ENCODE results near the gene GSG1L. TPM values are rescaled to one million over a fixed set of nuclear protein-coding genes. Genes with fewer than 3 reads are reported as not detected.
"Not testable (repeated sequence)": the region's sequence is repeated elsewhere in the genome, so short reads cannot be mapped to it uniquely, and the experiment has no call there.

The GSG1L gene
- total RNA-seq, 1 donor from 2014 or later, result not detected

DNA sequence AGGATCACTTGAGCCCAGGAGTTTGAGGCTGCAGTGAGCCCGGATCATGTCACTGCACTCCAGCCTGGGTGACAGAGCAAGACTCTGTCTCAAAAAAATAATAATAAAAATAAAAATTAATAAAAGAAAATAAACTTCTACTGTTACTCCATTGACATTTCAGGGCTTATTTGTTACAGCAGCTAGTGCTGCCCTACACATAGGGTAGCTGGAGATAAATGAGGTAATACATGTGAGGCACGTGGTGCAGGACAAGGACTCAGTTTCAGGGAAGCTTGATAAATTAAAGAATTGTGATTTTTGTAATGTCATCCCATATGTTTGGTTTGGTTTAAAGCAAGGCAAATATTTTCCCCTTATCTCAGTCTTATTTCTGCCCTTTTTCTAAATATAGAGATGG lies 80.3 kb downstream of the GSG1L start:
- no peak for DNase-seq
- Mint-ChIP-seq H3K4me1 (no peaks in the 10 kb centered on the region), H3K36me3 (ENCODE audit: low read depth) (no peaks in the 10 kb centered on the region), H3K9me3 (peaks cover 4% of the 10 kb centered on the region), H3K27me3 (no peaks in the 10 kb centered on the region), H3K27ac (no peak overlapping the region), H3K4me3 (no peak overlapping the region)
- intact Hi-C loops (cut with micrococcal nuclease), result no loop called here

- no peak for DNase-seq
- H3K36me3 Mint-ChIP-seq (ENCODE audit: low read depth), result no peaks in the 10 kb centered on the region
- intact Hi-C loops (cut with micrococcal nuclease), result no loop called here
Observed at GRCh38 chr16:27982184-27982583, 81.3 kb downstream of the GSG1L start.

GRCh38 chr16:27980919-27981700 lies 82.4 kb downstream of the GSG1L start:
- no peaks in the 10 kb centered on the region for H3K4me1 Mint-ChIP-seq

More at GRCh38 chr16:27982184-27982583, 81.3 kb downstream of the GSG1L start:
- H3K9me3 Mint-ChIP-seq, result peaks cover 4% of the 10 kb centered on the region
- no peaks in the 10 kb centered on the region for H3K27me3 Mint-ChIP-seq
- no peaks in the 10 kb centered on the region for H3K4me1 Mint-ChIP-seq
- no peak overlapping the region for H3K4me3 Mint-ChIP-seq
- H3K27ac Mint-ChIP-seq, result no peak overlapping the region

GRCh38 chr16:27980076-27980775 lies 83.3 kb downstream of the GSG1L start:
- H3K36me3 Mint-ChIP-seq (ENCODE audit: low read depth), result no peaks in the 10 kb centered on the region
- no peaks in the 10 kb centered on the region for H3K27me3 Mint-ChIP-seq
- H3K27ac Mint-ChIP-seq, result no peak overlapping the region
- DNase-seq, result no peak
- peaks cover 4% of the 10 kb centered on the region for H3K9me3 Mint-ChIP-seq
- intact Hi-C loops (cut with micrococcal nuclease), result no loop called here
- H3K4me1 Mint-ChIP-seq, result no peaks in the 10 kb centered on the region
- no peak overlapping the region for H3K4me3 Mint-ChIP-seq

More at GRCh38 chr16:27980919-27981700, 82.4 kb downstream of the GSG1L start:
- intact Hi-C loops (cut with micrococcal nuclease), result no loop called here
- no peak overlapping the region for H3K27ac Mint-ChIP-seq
- no peak for DNase-seq
- H3K36me3 Mint-ChIP-seq (ENCODE audit: low read depth), result no peaks in the 10 kb centered on the region
- peaks cover 4% of the 10 kb centered on the region for H3K9me3 Mint-ChIP-seq
- H3K4me3 Mint-ChIP-seq, result no peak overlapping the region
- H3K27me3 Mint-ChIP-seq, result no peaks in the 10 kb centered on the region

DNA sequence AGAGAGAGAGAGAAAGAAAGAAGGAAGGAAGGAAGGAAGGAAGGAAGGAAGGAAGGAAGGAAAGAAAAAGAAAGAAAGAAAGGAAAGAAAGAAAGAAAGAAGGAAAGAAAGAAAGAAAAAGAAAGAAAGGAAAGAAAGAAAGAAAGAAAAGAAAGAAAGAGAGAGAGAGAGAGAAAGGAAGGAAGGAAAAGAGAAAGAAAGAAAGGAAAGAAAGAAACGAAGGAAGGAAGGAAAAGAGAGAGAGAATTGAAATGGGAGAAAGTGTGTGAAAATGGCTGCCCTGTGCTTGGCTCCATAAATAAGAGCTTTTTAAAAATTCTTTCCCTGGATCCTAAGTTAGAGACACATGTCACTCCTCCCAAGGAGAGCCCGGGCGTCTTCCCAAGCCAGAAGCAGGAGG lies 83.8 kb downstream of the GSG1L start:
- DNase-seq; H3K4me1 Mint-ChIP-seq; intact Hi-C loops (cut with micrococcal nuclease): not testable (repeated sequence)

DNA sequence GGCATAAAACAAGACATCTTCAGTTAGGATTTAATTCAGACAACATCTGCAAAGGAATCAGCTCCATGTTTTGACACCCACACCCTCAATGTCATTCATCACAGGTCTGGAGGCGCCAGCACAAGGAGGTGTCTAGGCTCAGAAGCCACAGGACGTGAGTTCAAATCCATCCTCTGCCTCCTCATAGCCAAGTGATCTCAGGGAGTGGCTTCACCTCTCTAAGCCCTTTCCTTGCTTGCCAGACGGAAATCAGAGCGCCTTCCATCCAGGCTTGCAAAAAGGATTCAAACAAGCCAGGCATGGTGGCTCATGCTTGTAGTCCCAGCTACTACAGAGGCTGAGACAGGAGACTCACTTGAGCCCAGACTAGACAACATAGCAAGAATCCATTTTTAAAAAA lies 84.6 kb downstream of the GSG1L start:
- Mint-ChIP-seq H3K27me3 (no peaks in the 10 kb centered on the region), H3K27ac (no peak overlapping the region)
- intact Hi-C loops (cut with micrococcal nuclease), result no loop called here

More for the DNA sequence above, 83.8 kb downstream of the GSG1L start:
- H3K27ac Mint-ChIP-seq; H3K27me3 Mint-ChIP-seq; H3K9me3 Mint-ChIP-seq; H3K36me3 Mint-ChIP-seq (ENCODE audit: low read depth); H3K4me3 Mint-ChIP-seq: not testable (repeated sequence)

GRCh38 chr16:27977966-27978365 lies 85.5 kb downstream of the GSG1L start:
- H3K4me3 Mint-ChIP-seq, result no peak overlapping the region
- intact Hi-C loops (cut with micrococcal nuclease), result no loop called here
- no peaks in the 10 kb centered on the region for H3K27me3 Mint-ChIP-seq
- H3K4me1 Mint-ChIP-seq, result no peaks in the 10 kb centered on the region
- H3K27ac Mint-ChIP-seq, result no peak overlapping the region
- H3K9me3 Mint-ChIP-seq, result peaks cover 4% of the 10 kb centered on the region
- H3K36me3 Mint-ChIP-seq (ENCODE audit: low read depth), result no peaks in the 10 kb centered on the region
- DNase-seq, result no peak

More for the DNA sequence above, 84.6 kb downstream of the GSG1L start:
- no peak for DNase-seq
- peaks cover 4% of the 10 kb centered on the region for H3K9me3 Mint-ChIP-seq
- no peaks in the 10 kb centered on the region for H3K36me3 Mint-ChIP-seq (ENCODE audit: low read depth)
- no peak overlapping the region for H3K4me3 Mint-ChIP-seq
- no peaks in the 10 kb centered on the region for H3K4me1 Mint-ChIP-seq

DNA sequence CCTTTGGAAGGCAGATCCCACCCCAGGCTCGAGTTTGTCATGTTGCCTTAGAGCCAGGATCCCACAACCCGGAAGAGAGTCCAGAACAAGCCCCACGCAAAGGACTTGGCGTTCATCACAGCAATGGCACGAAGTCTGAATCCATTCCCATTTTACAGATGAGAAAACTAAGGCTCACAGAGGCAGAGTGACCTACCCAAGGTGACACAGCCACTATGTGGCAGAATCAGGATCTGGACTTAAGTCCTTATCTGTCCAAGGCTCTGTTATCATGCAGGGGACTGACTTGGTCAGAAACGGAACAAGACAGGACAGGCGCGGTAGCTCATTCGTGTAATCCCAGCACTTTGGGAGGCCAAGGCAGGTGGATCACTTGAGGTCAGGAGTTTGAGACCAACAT lies 86.5 kb downstream of the GSG1L start:
- intact Hi-C loops (cut with micrococcal nuclease), result no loop called here
- Mint-ChIP-seq H3K9me3 (no peaks in the 10 kb centered on the region), H3K36me3 (ENCODE audit: low read depth) (no peaks in the 10 kb centered on the region), H3K27ac (no peak overlapping the region), H3K4me1 (no peaks in the 10 kb centered on the region), H3K27me3 (peaks cover 2% of the 10 kb centered on the region), H3K4me3 (no peak overlapping the region)
- DNase-seq, result no peak

GRCh38 chr16:27974896-27975540 lies 88.5 kb downstream of the GSG1L start:
- no peak overlapping the region for H3K4me3 Mint-ChIP-seq
- no peaks in the 10 kb centered on the region for H3K9me3 Mint-ChIP-seq
- no peak for DNase-seq
- no peak overlapping the region for H3K27ac Mint-ChIP-seq
- no peaks in the 10 kb centered on the region for H3K4me1 Mint-ChIP-seq
- intact Hi-C loops (cut with micrococcal nuclease), result no loop called here
- H3K27me3 Mint-ChIP-seq, result peaks cover 12% of the 10 kb centered on the region
- no peaks in the 10 kb centered on the region for H3K36me3 Mint-ChIP-seq (ENCODE audit: low read depth)

DNA sequence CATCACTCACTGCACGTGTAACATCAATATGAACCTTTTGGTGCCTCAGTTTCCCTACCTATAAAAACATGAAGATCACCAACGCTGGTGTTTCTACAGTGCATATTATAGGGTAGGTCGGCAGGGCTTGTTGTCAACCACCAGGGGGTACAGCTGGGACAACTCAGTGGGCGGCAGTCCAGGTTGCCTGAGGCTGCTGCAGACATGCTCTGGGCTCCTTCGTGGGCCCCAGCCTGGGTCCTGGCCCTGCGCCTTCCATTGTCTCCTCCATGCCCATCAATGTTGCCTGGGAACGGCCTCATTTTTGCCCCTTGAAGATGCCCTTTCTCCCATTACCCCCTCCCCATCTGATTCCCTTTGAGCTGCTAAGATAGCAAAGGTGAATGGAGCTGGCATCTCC lies 89.8 kb downstream of the GSG1L start:
- Mint-ChIP-seq H3K4me3 (no peak overlapping the region), H3K27me3 (peaks cover 12% of the 10 kb centered on the region), H3K9me3 (no peaks in the 10 kb centered on the region), H3K36me3 (ENCODE audit: low read depth) (no peaks in the 10 kb centered on the region), H3K4me1 (no peaks in the 10 kb centered on the region), H3K27ac (no peak overlapping the region)
- intact Hi-C loops (cut with micrococcal nuclease), result no loop called here
- DNase-seq, result no peak

GRCh38 chr16:27972500-27972899 lies 91.0 kb downstream of the GSG1L start:
- Mint-ChIP-seq H3K9me3 (no peaks in the 10 kb centered on the region), H3K36me3 (ENCODE audit: low read depth) (no peaks in the 10 kb centered on the region), H3K4me1 (no peaks in the 10 kb centered on the region), H3K27me3 (peaks cover 12% of the 10 kb centered on the region), H3K27ac (no peak overlapping the region), H3K4me3 (no peak overlapping the region)
- peak; percentile 83 for DNase-seq
- intact Hi-C loops (cut with micrococcal nuclease), result loop anchor here (1.0 kb wide), 2 partner anchors 98 to 246 kb away; no protein-coding TSS in a partner anchor

- no peak overlapping the region for H3K4me3 Mint-ChIP-seq
Observed at GRCh38 chr16:27969574-27969973, 93.9 kb downstream of the GSG1L start.

DNA sequence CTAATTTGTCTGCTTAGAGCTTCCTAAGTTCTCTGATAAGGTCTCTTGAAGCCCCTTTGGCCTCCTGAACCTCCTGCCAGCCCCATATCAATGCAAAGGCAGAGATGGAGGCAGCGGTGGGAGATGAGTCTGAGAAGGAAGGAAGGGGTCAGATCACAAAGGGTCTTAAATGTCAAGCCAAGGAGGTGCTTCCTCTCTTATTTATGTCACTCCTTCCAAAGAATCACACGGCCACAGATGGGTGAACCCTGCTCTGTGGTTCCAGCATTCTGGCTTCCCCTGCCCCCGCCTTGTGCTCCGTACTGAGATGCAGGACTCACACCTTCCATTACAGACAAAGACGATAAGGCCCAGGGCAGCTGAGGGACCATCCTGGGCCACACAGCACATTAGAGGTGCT lies 96.3 kb downstream of the GSG1L start:
- Mint-ChIP-seq H3K27me3 (peaks cover 12% of the 10 kb centered on the region), H3K9me3 (no peaks in the 10 kb centered on the region), H3K4me1 (no peaks in the 10 kb centered on the region), H3K27ac (no peak overlapping the region), H3K36me3 (ENCODE audit: low read depth) (no peaks in the 10 kb centered on the region), H3K4me3 (no peak overlapping the region)
- intact Hi-C loops (cut with micrococcal nuclease), result no loop called here
- DNase-seq, result no peak

More at GRCh38 chr16:27969574-27969973, 93.9 kb downstream of the GSG1L start:
- intact Hi-C loops (cut with micrococcal nuclease), result no loop called here
- Mint-ChIP-seq H3K4me1 (no peaks in the 10 kb centered on the region), H3K27me3 (peaks cover 12% of the 10 kb centered on the region), H3K27ac (no peak overlapping the region), H3K9me3 (no peaks in the 10 kb centered on the region), H3K36me3 (ENCODE audit: low read depth) (no peaks in the 10 kb centered on the region)
- DNase-seq, result no peak

GRCh38 chr16:27966756-27967155 lies 96.8 kb downstream of the GSG1L start:
- no peaks in the 10 kb centered on the region for H3K4me1 Mint-ChIP-seq
- no peak for DNase-seq
- H3K4me3 Mint-ChIP-seq, result no peak overlapping the region
- H3K27me3 Mint-ChIP-seq, result peaks cover 8% of the 10 kb centered on the region
- no peaks in the 10 kb centered on the region for H3K9me3 Mint-ChIP-seq
- intact Hi-C loops (cut with micrococcal nuclease), result no loop called here
- H3K36me3 Mint-ChIP-seq (ENCODE audit: low read depth), result no peaks in the 10 kb centered on the region
- H3K27ac Mint-ChIP-seq, result no peak overlapping the region
